Karpas-422 (cell line): ENCODE results near the gene PRICKLE2. TPM values are rescaled to one million over a fixed set of nuclear protein-coding genes. Genes with fewer than 3 reads are reported as not detected.

Experiments used
- DNase-seq: peaks from one replicate; pipeline ENCODE4 v3.0.0-alpha.2; 2015
- H2AFZ ChIP-seq: fragments of 200-600 bp; sonication (generic); 2 replicates; pipeline ENCODE4 v1.6.1; 2014; ENCODE audit warnings: antibody characterized with exemption, low read length, mixed read lengths
- H3K27ac ChIP-seq: fragments of 200-600 bp; sonication (generic); 2 replicates; pipeline ENCODE4 v1.5.1; 2014; ENCODE audit warnings: mild to moderate bottlenecking, low read length, moderate library complexity
- H3K27me3 ChIP-seq: fragments of 200-600 bp; sonication (generic); 2 replicates; pipeline ENCODE4 v1.6.1; 2014; ENCODE audit warnings: low read length, mixed read lengths
- H3K36me3 ChIP-seq: fragments of 200-600 bp; sonication (generic); 2 replicates; pipeline ENCODE4 v1.6.1; 2014; ENCODE audit warnings: low read length, mixed read lengths; ENCODE audit not compliant: insufficient read depth
- H3K4me1 ChIP-seq: fragments of 200-600 bp; sonication (generic); 2 replicates; pipeline ENCODE4 v1.6.1; 2014; ENCODE audit warnings: mild to moderate bottlenecking, low read length, mixed read lengths
- H3K4me2 ChIP-seq: fragments of 200-600 bp; sonication (generic); 2 replicates; pipeline ENCODE4 v1.6.1; 2014; ENCODE audit warnings: low read length, low read depth, mild to moderate bottlenecking; ENCODE audit not compliant: poor library complexity, severe bottlenecking
- H3K4me3 ChIP-seq: fragments of 200-600 bp; sonication (generic); 2 replicates; pipeline ENCODE4 v1.5.1; 2014; ENCODE audit warnings: mild to moderate bottlenecking, antibody characterized with exemption, low read length, mixed read lengths
- H3K79me2 ChIP-seq: fragments of 200-600 bp; sonication (generic); 2 replicates; pipeline ENCODE4 v1.6.1; 2014; ENCODE audit warnings: mild to moderate bottlenecking, low read length, mixed read lengths
- H3K9ac ChIP-seq: fragments of 200-600 bp; sonication (generic); 2 replicates; pipeline ENCODE4 v1.6.0; 2014; ENCODE audit warnings: low read length
- H3K9me2 ChIP-seq: fragments of 200-600 bp; sonication (generic), shearing (Covaris generic); replicated peaks from 2 replicates; pipeline ENCODE4 v1.6.0; 2014; ENCODE audit warnings: mild to moderate bottlenecking, low read length, moderate library complexity; ENCODE audit not compliant: insufficient read depth
- H3K9me3 ChIP-seq: fragments of 300-700, 200-600 bp; sonication (generic); 2 replicates; pipeline ENCODE4 v1.6.1; 2014; ENCODE audit warnings: low read length, mixed read lengths
- H4K20me1 ChIP-seq: fragments of 200-600 bp; sonication (generic); 2 replicates; pipeline ENCODE4 v1.6.1; 2014; ENCODE audit warnings: mild to moderate bottlenecking, antibody characterized with exemption, low read length, low read depth; ENCODE audit not compliant: insufficient read depth
- total RNA-seq: library from RNA; depleted of rRNA; stranded (reverse); fragments of >200 nt; shearing (Covaris generic); gene quantifications from 2 replicates; pipeline ENCODE4 v1.2.3, GENCODE V29; 2014; ENCODE audit warnings: low replicate concordance

The PRICKLE2 gene
- total RNA-seq, 1 experiment from 2014 or later, result not detected

GRCh38 chr3:64081235-64081630 is 144.0 kb downstream of the PRICKLE2 start:
- H2AFZ ChIP-seq, result no peak overlapping the region
- no peak overlapping the region for H3K4me3 ChIP-seq
- H3K4me2 ChIP-seq, result no peak overlapping the region
- H3K9ac ChIP-seq, result no peak overlapping the region
- H4K20me1 ChIP-seq, result no peaks in the 10 kb centered on the region
- H3K27me3 ChIP-seq, result no peaks in the 10 kb centered on the region
- no peaks in the 10 kb centered on the region for H3K36me3 ChIP-seq
- no peak overlapping the region for H3K27ac ChIP-seq
- no peak for DNase-seq
- H3K79me2 ChIP-seq, result no peaks in the 10 kb centered on the region
- H3K9me3 ChIP-seq, result no peaks in the 10 kb centered on the region
- H3K9me2 ChIP-seq, result no peaks in the 10 kb centered on the region
- H3K4me1 ChIP-seq, result no peaks in the 10 kb centered on the region

DNA sequence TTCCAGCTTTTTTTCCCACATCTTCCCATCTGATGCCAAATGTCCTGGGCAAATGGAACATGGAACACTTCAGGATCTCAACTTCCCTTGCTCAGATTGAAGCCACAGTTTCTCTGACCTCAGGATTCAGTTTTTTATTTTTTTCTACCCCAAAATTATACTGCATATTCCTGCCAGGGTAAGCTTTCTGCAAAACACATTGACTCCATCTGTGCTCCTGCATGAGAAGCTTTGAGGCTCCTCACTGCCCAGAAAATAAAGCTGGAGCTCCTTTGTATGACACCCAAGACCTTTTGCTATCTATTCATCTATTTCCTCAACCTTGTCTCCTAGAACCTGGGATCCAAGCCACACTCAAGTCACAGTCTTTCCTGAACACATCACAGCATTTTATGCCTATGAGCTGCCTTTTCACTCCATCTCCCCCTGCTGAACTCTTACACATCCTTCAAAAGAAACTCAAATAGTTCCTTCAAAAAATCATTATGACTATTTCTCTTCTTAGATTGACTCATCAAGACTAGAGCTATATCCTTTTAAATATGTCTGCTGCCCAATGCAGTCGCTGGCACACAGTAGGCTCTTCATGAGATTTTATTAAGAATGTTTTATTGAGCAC is 144.5 kb downstream of the PRICKLE2 start:
- Histone ChIP-seq H3K79me2 (no peaks in the 10 kb centered on the region), H3K27ac (no peak overlapping the region), H3K9me3 (no peaks in the 10 kb centered on the region), H3K4me3 (no peak overlapping the region), H3K4me2 (no peak overlapping the region), H4K20me1 (no peaks in the 10 kb centered on the region), H3K9ac (no peak overlapping the region), H2AFZ (no peak overlapping the region), H3K27me3 (no peaks in the 10 kb centered on the region), H3K4me1 (no peaks in the 10 kb centered on the region), H3K36me3 (no peaks in the 10 kb centered on the region), H3K9me2 (no peaks in the 10 kb centered on the region)
- no peak for DNase-seq

DNA sequence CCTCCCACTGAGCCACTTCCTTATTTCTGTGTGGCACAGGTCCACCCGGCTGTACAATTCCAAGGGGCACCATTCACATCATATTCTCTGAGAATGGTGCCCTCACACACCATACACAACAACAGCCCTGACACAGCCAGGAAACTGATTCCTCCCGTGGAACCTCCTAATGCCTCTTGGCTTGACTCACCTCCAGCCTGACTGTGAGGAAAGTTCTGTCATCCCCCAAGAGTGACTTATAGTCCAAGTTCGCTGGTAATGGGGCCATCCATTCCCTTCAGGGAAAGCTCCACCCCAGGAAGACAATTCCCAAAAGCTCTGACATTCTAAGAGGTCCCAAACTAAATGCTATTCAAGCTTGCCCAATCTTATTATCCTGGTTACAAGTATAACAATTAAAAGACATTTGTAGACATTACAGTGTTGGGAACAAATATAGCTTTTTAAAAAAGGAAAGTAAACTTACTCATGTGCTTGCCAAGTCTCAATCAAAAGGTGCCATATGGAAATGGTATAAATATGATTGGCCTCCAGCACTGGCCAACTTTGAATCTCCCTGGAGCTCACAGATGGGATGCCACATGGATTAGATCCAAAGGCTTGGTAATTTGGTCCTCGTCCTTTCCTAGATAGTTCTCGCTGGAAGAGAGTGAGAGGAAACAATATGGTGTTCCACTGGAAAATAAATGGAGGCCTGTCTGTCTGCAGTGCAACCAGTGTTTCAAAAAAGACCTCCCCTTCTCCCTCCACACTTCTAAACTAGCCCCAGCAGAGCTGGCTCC is 145.7 kb downstream of the PRICKLE2 start:
- Histone ChIP-seq H3K4me1 (no peaks in the 10 kb centered on the region), H3K4me3 (no peak overlapping the region), H3K9ac (no peak overlapping the region), H3K27ac (no peak overlapping the region), H3K79me2 (no peaks in the 10 kb centered on the region), H3K9me3 (no peaks in the 10 kb centered on the region), H3K27me3 (no peaks in the 10 kb centered on the region), H3K4me2 (no peak overlapping the region), H3K36me3 (no peaks in the 10 kb centered on the region), H4K20me1 (no peaks in the 10 kb centered on the region), H3K9me2 (no peaks in the 10 kb centered on the region), H2AFZ (no peak overlapping the region)
- no peak for DNase-seq

GRCh38 chr3:64078966-64079365 is 146.3 kb downstream of the PRICKLE2 start:
- no peaks in the 10 kb centered on the region for H4K20me1 ChIP-seq

DNA sequence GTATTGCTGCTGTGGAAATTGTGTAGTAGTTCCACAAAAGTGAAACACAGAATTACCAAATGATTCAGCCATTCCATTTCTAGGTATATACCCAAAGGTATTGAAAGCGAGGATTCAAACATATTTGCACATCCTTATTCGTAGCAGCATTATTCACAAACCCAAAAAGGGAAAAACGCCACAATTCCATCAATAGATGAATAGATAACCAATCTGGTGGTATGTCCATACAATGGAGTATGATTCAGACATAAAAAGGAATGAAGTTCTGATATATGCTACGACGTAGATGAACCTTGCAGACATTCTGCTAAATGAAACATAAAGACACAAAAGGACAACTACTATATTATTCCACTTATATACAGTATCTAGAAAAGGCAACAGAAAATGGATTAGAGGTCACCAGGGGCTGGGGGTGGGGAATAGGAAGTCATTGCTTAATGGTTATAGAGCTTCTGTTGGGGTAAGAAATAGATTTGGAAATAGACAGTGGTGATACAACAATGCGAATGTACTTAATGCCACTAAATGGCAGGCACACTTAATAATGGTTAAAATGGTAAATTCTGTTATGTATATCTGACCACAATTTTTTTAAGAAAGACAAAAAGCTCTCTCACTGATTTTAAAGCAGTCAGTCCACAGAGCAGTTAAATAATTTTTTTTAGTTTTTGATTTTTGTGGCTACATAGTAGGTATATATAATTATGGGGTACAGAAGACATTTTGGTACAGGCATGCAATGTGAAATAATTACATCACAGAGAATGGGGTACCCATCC is 150.2 kb downstream of the PRICKLE2 start:
- Histone ChIP-seq H2AFZ (no peak overlapping the region), H3K9me3 (no peaks in the 10 kb centered on the region), H3K9ac (no peak overlapping the region), H3K9me2 (no peaks in the 10 kb centered on the region), H3K79me2 (no peaks in the 10 kb centered on the region), H3K4me2 (no peak overlapping the region), H4K20me1 (no peaks in the 10 kb centered on the region), H3K27ac (no peak overlapping the region), H3K27me3 (peaks cover 6% of the 10 kb centered on the region; the same call in 1 of the 2 replicates), H3K4me1 (no peaks in the 10 kb centered on the region), H3K4me3 (no peak overlapping the region), H3K36me3 (no peaks in the 10 kb centered on the region)
- no peak for DNase-seq

More at GRCh38 chr3:64078966-64079365, 146.3 kb downstream of the PRICKLE2 start:
- Histone ChIP-seq H3K4me1 (no peaks in the 10 kb centered on the region), H3K9ac (no peak overlapping the region), H3K27me3 (no peaks in the 10 kb centered on the region), H2AFZ (no peak overlapping the region), H3K4me3 (no peak overlapping the region), H3K79me2 (no peaks in the 10 kb centered on the region), H3K9me3 (no peaks in the 10 kb centered on the region), H3K27ac (no peak overlapping the region), H3K4me2 (no peak overlapping the region), H3K9me2 (no peaks in the 10 kb centered on the region), H3K36me3 (no peaks in the 10 kb centered on the region)
- no peak for DNase-seq

DNA sequence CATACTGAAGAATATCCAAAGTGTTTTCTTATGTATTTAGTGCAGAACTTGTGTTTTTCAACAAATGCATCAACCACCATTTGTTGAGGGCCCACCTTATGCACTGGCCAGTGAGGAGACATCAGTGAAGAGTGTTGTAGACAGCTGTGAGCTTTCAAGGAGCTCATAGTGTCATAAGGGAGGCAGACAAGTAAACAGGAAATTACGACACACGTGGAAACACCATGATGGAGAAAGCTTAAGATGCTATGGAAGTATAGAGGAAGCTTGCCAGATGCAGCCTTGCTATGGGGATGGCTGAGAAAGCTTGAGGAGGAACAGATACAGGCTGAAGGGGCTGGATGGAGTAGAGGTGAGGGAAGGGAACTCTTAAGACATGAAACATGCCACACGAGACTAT is 151.2 kb downstream of the PRICKLE2 start:
- Histone ChIP-seq H3K27ac (no peak overlapping the region), H3K9me3 (no peaks in the 10 kb centered on the region), H3K36me3 (no peaks in the 10 kb centered on the region), H3K79me2 (no peaks in the 10 kb centered on the region), H3K9ac (no peak overlapping the region), H3K4me3 (no peak overlapping the region), H3K4me2 (no peak overlapping the region), H4K20me1 (no peaks in the 10 kb centered on the region), H2AFZ (no peak overlapping the region), H3K9me2 (no peaks in the 10 kb centered on the region), H3K4me1 (no peaks in the 10 kb centered on the region), H3K27me3 (peaks cover 6% of the 10 kb centered on the region; the same call in 1 of the 2 replicates)
- DNase-seq, result no peak

DNA sequence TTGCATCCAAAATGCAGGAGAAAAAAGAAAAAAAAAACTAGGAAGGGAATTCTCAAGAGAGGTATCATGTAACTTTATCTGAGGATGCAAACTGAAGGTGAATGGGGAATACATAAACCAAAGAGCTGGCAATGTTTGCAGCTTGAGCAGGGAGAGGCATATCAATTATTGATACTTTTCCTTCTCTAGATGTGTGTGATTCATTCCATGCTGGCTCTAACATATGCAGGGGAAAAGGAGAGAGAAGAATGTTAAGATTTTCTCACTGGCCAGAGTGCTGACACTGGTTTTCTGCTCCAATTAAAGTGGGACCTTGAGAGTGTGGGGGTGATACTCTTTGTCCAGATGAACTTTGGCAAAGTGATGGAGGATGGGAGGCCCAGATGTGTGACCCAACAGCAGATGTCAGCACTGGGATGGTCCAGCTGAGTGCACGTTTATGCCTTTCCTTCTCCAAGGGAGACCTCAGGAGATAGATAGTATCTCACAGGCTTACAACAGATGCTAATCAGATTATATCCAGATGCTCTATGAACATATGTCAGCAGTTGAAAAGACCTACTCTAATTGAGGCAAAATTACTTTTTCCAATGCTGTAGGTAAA is 152.0 kb downstream of the PRICKLE2 start:
- no peak overlapping the region for H3K4me3 ChIP-seq
- H3K9ac ChIP-seq, result no peak overlapping the region
- H2AFZ ChIP-seq, result no peak overlapping the region
- H3K79me2 ChIP-seq, result no peaks in the 10 kb centered on the region
- H3K27ac ChIP-seq, result no peak overlapping the region
- no peaks in the 10 kb centered on the region for H3K4me1 ChIP-seq
- peaks cover 6% of the 10 kb centered on the region; the same call in 1 of the 2 replicates for H3K27me3 ChIP-seq
- H3K9me3 ChIP-seq, result no peaks in the 10 kb centered on the region
- H3K9me2 ChIP-seq, result no peaks in the 10 kb centered on the region
- no peak for DNase-seq
- no peaks in the 10 kb centered on the region for H3K36me3 ChIP-seq
- H4K20me1 ChIP-seq, result no peaks in the 10 kb centered on the region
- no peak overlapping the region for H3K4me2 ChIP-seq

DNA sequence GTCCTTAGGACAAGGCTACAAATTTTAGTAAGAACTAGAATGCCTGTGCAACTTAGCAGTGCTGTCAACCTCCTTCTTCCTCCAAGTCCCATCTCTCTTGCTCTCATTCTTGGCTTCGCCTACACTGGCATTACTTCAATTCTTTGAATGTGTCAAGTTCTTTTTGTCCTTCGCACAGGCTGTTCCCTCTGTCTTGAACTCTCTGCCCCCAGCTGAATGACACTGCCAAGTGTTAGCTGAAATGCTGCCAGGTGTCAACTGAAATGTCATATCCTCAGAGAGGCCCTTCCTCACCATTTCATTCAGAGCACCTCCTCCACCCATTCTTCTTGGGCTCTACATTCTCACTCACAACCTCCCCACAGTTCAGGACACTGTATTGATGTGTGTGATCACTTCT is 153.1 kb downstream of the PRICKLE2 start:
- H4K20me1 ChIP-seq, result no peaks in the 10 kb centered on the region
- no peaks in the 10 kb centered on the region for H3K4me1 ChIP-seq
- peaks cover 6% of the 10 kb centered on the region; the same call in 1 of the 2 replicates for H3K27me3 ChIP-seq
- H3K9me2 ChIP-seq, result no peaks in the 10 kb centered on the region
- H2AFZ ChIP-seq, result no peak overlapping the region
- no peaks in the 10 kb centered on the region for H3K9me3 ChIP-seq
- no peak overlapping the region for H3K9ac ChIP-seq
- DNase-seq, result no peak
- no peaks in the 10 kb centered on the region for H3K36me3 ChIP-seq
- H3K4me2 ChIP-seq, result no peak overlapping the region
- H3K79me2 ChIP-seq, result no peaks in the 10 kb centered on the region
- H3K27ac ChIP-seq, result no peak overlapping the region
- H3K4me3 ChIP-seq, result no peak overlapping the region
